OCI-LY3 (cell line): ENCODE results near the gene OPN4.

Source experiments
- EZH2phosphoT487 ChIP-seq: fragments of 200-600 bp; shearing (Covaris generic); IDR thresholded peaks from 2 replicates; pipeline ENCODE4 v1.6.1; 2018; ENCODE audit warnings: antibody characterized with exemption, mixed run types, low read depth
- TF ChIP-seq, protein P1 (sequence below): fragments of 200-600, 300-600 bp; sonication (generic); IDR thresholded peaks from 2 replicates; pipeline ENCODE4 v1.5.1; 2014; ENCODE audit warnings: antibody characterized with exemption, low read length, low read depth

DNA sequence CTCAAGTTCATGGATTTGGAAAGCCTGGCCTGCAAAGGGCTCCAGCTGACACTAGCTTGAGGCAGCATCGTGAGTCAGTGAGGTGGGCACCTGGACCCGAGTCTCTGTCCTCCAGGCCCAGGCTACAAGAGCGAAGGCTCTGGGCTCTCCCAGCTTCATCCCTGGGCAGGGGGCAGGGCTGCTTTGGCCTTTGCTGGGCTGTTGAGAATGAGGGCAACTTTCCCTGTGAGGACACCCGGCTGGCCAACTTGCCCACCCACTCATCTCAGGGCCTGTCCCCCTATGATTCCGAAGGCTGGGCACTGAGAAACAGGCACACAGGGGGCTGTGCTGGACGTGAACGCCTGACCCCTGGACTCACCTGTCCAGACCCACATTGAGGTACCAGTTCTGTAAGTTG lies 38.3 kb downstream of the OPN4 start:
- TF ChIP-seq, protein P1, sequence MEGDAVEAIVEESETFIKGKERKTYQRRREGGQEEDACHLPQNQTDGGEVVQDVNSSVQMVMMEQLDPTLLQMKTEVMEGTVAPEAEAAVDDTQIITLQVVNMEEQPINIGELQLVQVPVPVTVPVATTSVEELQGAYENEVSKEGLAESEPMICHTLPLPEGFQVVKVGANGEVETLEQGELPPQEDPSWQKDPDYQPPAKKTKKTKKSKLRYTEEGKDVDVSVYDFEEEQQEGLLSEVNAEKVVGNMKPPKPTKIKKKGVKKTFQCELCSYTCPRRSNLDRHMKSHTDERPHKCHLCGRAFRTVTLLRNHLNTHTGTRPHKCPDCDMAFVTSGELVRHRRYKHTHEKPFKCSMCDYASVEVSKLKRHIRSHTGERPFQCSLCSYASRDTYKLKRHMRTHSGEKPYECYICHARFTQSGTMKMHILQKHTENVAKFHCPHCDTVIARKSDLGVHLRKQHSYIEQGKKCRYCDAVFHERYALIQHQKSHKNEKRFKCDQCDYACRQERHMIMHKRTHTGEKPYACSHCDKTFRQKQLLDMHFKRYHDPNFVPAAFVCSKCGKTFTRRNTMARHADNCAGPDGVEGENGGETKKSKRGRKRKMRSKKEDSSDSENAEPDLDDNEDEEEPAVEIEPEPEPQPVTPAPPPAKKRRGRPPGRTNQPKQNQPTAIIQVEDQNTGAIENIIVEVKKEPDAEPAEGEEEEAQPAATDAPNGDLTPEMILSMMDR, result no peak
- TF ChIP-seq EZH2phosphoT487, result no peak
